Osteoblast (primary cell): ENCODE results near the gene STAC2. TPM values are rescaled to one million over a fixed set of nuclear protein-coding genes. Genes with fewer than 3 reads are reported as not detected.

ENCODE experiments used
- DNase-seq: peaks from one replicate; pipeline ENCODE4 v3.0.0; 2011; ENCODE audit warnings: low spot score, mixed read lengths; ENCODE audit not compliant: insufficient read length; ENCODE audit errors: missing footprints
- H2AFZ ChIP-seq: 2 replicates; pipeline ENCODE4 v1.6.0; 2011; ENCODE audit warnings: mild to moderate bottlenecking, low read length
- H3K27ac ChIP-seq: 2 replicates; pipeline ENCODE4 v1.5.1; 2011; ENCODE audit warnings: mild to moderate bottlenecking, low read depth, low read length, moderate library complexity
- H3K27me3 ChIP-seq: 2 replicates; pipeline ENCODE4 v1.6.0; 2012; ENCODE audit warnings: mild to moderate bottlenecking, control low read depth, inconsistent platforms, low read length, moderate library complexity; ENCODE audit not compliant: insufficient read depth
- H3K36me3 ChIP-seq: 2 replicates; pipeline ENCODE4 v1.5.1; 2011; ENCODE audit warnings: mild to moderate bottlenecking, low read length, control low read depth, moderate library complexity; ENCODE audit not compliant: insufficient read depth
- H3K4me1 ChIP-seq: 2 replicates; pipeline ENCODE4 v1.5.1; 2011; ENCODE audit warnings: mild to moderate bottlenecking, low read length, control low read depth, moderate library complexity; ENCODE audit not compliant: insufficient read depth
- H3K4me2 ChIP-seq: 2 replicates; pipeline ENCODE4 v1.6.0; 2011; ENCODE audit warnings: mild to moderate bottlenecking, low read length; ENCODE audit not compliant: insufficient read depth
- H3K4me3 ChIP-seq: fragments of 200-600 bp; sonication (generic); 3 replicates; pipeline ENCODE4 v1.5.1; 2012; ENCODE audit warnings: mild to moderate bottlenecking, low read length, inconsistent platforms; ENCODE audit not compliant: insufficient read depth
- H3K79me2 ChIP-seq: 2 replicates; pipeline ENCODE4 v1.6.0; 2012; ENCODE audit warnings: mild to moderate bottlenecking, low read length, control low read depth, inconsistent platforms; ENCODE audit not compliant: insufficient read depth
- H3K9me3 ChIP-seq: 2 replicates; pipeline ENCODE4 v1.5.1; 2011; ENCODE audit warnings: low read depth, low read length, control low read depth
- H4K20me1 ChIP-seq: 2 replicates; pipeline ENCODE4 v1.6.0; 2012; ENCODE audit warnings: mild to moderate bottlenecking, low read length, control low read depth; ENCODE audit not compliant: insufficient read depth
- CTCF ChIP-seq: IDR thresholded peaks from 2 replicates; pipeline ENCODE4 v1.5.1; 2011; ENCODE audit warnings: mild to moderate bottlenecking, low read depth, low read length, moderate library complexity; ENCODE audit errors: extremely low read depth
- total RNA-seq: library from RNA; depleted of rRNA; stranded (reverse); fragments of >200 nt; gene quantifications from 2 replicates; pipeline ENCODE4 v1.2.3, GENCODE V29; 2012

STAC2 gene
- total RNA-seq, 1 donor = not detected

GRCh38 chr17:39208136-39208535 lies 17.6 kb downstream of the STAC2 start:
- Histone ChIP-seq H3K4me1 (peaks cover 23% of the 10 kb centered on the region), H3K9me3 (no peaks in the 10 kb centered on the region), H4K20me1 (peaks cover 10% of the 10 kb centered on the region), H3K27me3 (no peaks in the 10 kb centered on the region), H3K4me2 (no peak overlapping the region), H3K79me2 (no peaks in the 10 kb centered on the region), H3K36me3 (peaks cover 19% of the 10 kb centered on the region), H3K27ac (no peak overlapping the region), H3K4me3 (no peak overlapping the region), H2AFZ (no peak overlapping the region)
- DNase-seq = peak; percentile 85
- no peak for TF ChIP-seq CTCF

- Histone ChIP-seq H2AFZ (no peak overlapping the region), H3K4me2 (no peak overlapping the region), H4K20me1 (peaks cover 30% of the 10 kb centered on the region), H3K9me3 (no peaks in the 10 kb centered on the region), H3K79me2 (peaks cover 25% of the 10 kb centered on the region), H3K27me3 (no peaks in the 10 kb centered on the region), H3K4me1 (peaks cover 37% of the 10 kb centered on the region), H3K36me3 (peaks cover 43% of the 10 kb centered on the region), H3K4me3 (no peak overlapping the region), H3K27ac (no peak overlapping the region)
- TF ChIP-seq CTCF = no peak
- DNase-seq = peak; percentile 18
These were observed 20.6 kb downstream of the STAC2 start for GRCh38 chr17:39205112-39205526.

- H3K27ac ChIP-seq = no peak overlapping the region
- DNase-seq = peak; percentile 69
- no peak overlapping the region for H3K4me3 ChIP-seq
- no peak overlapping the region for H2AFZ ChIP-seq
- H3K79me2 ChIP-seq = peaks cover 26% of the 10 kb centered on the region
- no peaks in the 10 kb centered on the region for H3K9me3 ChIP-seq
- H3K4me2 ChIP-seq = no peak overlapping the region
- peaks cover 43% of the 10 kb centered on the region for H3K36me3 ChIP-seq
- H3K4me1 ChIP-seq = peaks cover 32% of the 10 kb centered on the region
- no peaks in the 10 kb centered on the region for H3K27me3 ChIP-seq
- TF ChIP-seq CTCF = no peak
- H4K20me1 ChIP-seq = peaks cover 30% of the 10 kb centered on the region
These were observed 21.5 kb downstream of the STAC2 start for GRCh38 chr17:39204245-39204644.

GRCh38 chr17:39200957-39201510 lies 24.7 kb downstream of the STAC2 start:
- H3K79me2 ChIP-seq = peaks cover 31% of the 10 kb centered on the region
- H4K20me1 ChIP-seq = peaks cover 30% of the 10 kb centered on the region
- no peak for DNase-seq
- H3K27ac ChIP-seq = peak overlapping the region; percentile 99
- no peaks in the 10 kb centered on the region for H3K9me3 ChIP-seq
- H3K4me1 ChIP-seq = peaks cover 23% of the 10 kb centered on the region
- peak overlapping the region; percentile 81 for H3K4me3 ChIP-seq
- no peak overlapping the region for H2AFZ ChIP-seq
- peaks cover 43% of the 10 kb centered on the region for H3K36me3 ChIP-seq
- TF ChIP-seq CTCF = no peak
- H3K27me3 ChIP-seq = no peaks in the 10 kb centered on the region
- H3K4me2 ChIP-seq = peak overlapping the region; percentile 88
